Activated CD8-positive, alpha-beta T cell treated with anti-CD3 and anti-CD28 coated beads for 36 hours (primary cell): Measurements from ENCODE around the gene CUL3. TPM values are rescaled to one million over a fixed set of nuclear protein-coding genes. Genes with fewer than 3 reads are reported as not detected.

Experiments used
- ATAC-seq: fragments of 200-7000 bp; cut with Tn5 transposase; one replicate; pipeline ENCODE4 v1.10.0; 2021; ENCODE audit warnings: mild to moderate bottlenecking, moderate library complexity
- CTCF ChIA-PET: fragments of 350-600 bp; sonication (Branson Sonifier 250); formaldehyde crosslinking; loops from one replicate; lab custom pipeline; 2021; ENCODE audit warnings: antibody characterized with exemption; lab: Charles Lee
- POLR2A ChIA-PET: fragments of 350-600 bp; sonication (Branson Sonifier 250); formaldehyde crosslinking; loops from one replicate; lab custom pipeline; 2021; ENCODE audit warnings: antibody characterized with exemption; lab: Charles Lee
- DNase-seq: peaks from one replicate; pipeline ENCODE4 v3.0.0-alpha.2; 2020
- H3K27ac Mint-ChIP-seq: one replicate; pipeline ENCODE4 v1.8.0; 2021; ENCODE audit warnings: mild to moderate bottlenecking, mixed read lengths
- H3K27me3 Mint-ChIP-seq: one replicate; pipeline ENCODE4 v1.8.0; 2021; ENCODE audit warnings: mixed read lengths
- H3K36me3 Mint-ChIP-seq: one replicate; pipeline ENCODE4 v1.8.0; 2021; ENCODE audit warnings: low read depth, mixed read lengths
- H3K4me1 Mint-ChIP-seq: one replicate; pipeline ENCODE4 v1.8.0; 2021; ENCODE audit warnings: low read depth, mixed read lengths
- H3K4me3 Mint-ChIP-seq: one replicate; pipeline ENCODE4 v1.8.0; 2021; ENCODE audit warnings: mild to moderate bottlenecking, moderate library complexity, mixed read lengths
- H3K9me3 Mint-ChIP-seq: one replicate; pipeline ENCODE4 v1.8.0; 2021; ENCODE audit warnings: mixed read lengths
- CTCF ChIP-seq: fragments of 200-600 bp; IDR thresholded peaks from one replicate; pipeline ENCODE4 v1.8.0; 2022; ENCODE audit warnings: antibody characterized with exemption, mild to moderate bottlenecking
- intact Hi-C: fragments of 100-400 bp; cut with micrococcal nuclease; formaldehyde crosslinking; loops from one replicate; pipeline ENCODE4 v1.10.0; 2022
- total RNA-seq, 2 experiments: library from RNA; stranded (reverse); gene quantifications; one replicate each; pipeline ENCODE4 v1.2.3, GENCODE V29; 2021

Gene CUL3
- total RNA-seq, 2 experiments from 2014 or later = 75.0 to 76.7 TPM

- CTCF ChIA-PET = interaction anchor here (1.2 kb wide), 1 partner anchor 23 kb away, joined by 3 read pairs; no protein-coding TSS in a partner anchor
- Mint-ChIP-seq H3K9me3 (no peaks in the 10 kb centered on the region), H3K36me3 (peaks cover 26% of the 10 kb centered on the region), H3K4me3 (no peak overlapping the region), H3K4me1 (no peaks in the 10 kb centered on the region), H3K27ac (no peak overlapping the region), H3K27me3 (no peaks in the 10 kb centered on the region)
- no peak for DNase-seq
- POLR2A ChIA-PET = no interaction called here
- intact Hi-C loops = no loop called here
- no peak for ATAC-seq
- no peak for TF ChIP-seq CTCF
These were observed 112.3 kb downstream of the CUL3 start for GRCh38 chr2:224472827-224473226.

- ATAC-seq = no peak
- H3K4me3 Mint-ChIP-seq = no peak overlapping the region
- H3K27me3 Mint-ChIP-seq = no peaks in the 10 kb centered on the region
- H3K36me3 Mint-ChIP-seq = peaks cover 21% of the 10 kb centered on the region
- ChIA-PET CTCF (interaction anchor here (1.2 kb wide), 1 partner anchor 22 kb away, joined by 3 read pairs; no protein-coding TSS in a partner anchor), POLR2A (no interaction called here)
- intact Hi-C loops = no loop called here
- DNase-seq = no peak
- H3K27ac Mint-ChIP-seq = no peak overlapping the region
- TF ChIP-seq CTCF = no peak
- H3K9me3 Mint-ChIP-seq = no peaks in the 10 kb centered on the region
- no peaks in the 10 kb centered on the region for H3K4me1 Mint-ChIP-seq
These were observed 113.0 kb downstream of the CUL3 start for GRCh38 chr2:224472137-224472536.

GRCh38 chr2:224469374-224469964 is 115.7 kb downstream of the CUL3 start:
- Mint-ChIP-seq H3K4me1 (no peaks in the 10 kb centered on the region), H3K27me3 (no peaks in the 10 kb centered on the region), H3K36me3 (peaks cover 5% of the 10 kb centered on the region), H3K9me3 (no peaks in the 10 kb centered on the region), H3K4me3 (no peak overlapping the region), H3K27ac (no peak overlapping the region)
- DNase-seq (no peak), ATAC-seq (no peak)
- CTCF ChIA-PET = interaction anchor here (1.0 kb wide), 1 partner anchor 181 kb away, joined by 5 read pairs; no protein-coding TSS in a partner anchor
- no peak for TF ChIP-seq CTCF
- intact Hi-C loops = no loop called here
- POLR2A ChIA-PET = no interaction called here

GRCh38 chr2:224466304-224466895 is 118.8 kb downstream of the CUL3 start:
- Mint-ChIP-seq H3K36me3 (no peaks in the 10 kb centered on the region), H3K9me3 (peaks cover 1% of the 10 kb centered on the region), H3K27ac (no peak overlapping the region), H3K27me3 (no peaks in the 10 kb centered on the region), H3K4me1 (no peaks in the 10 kb centered on the region), H3K4me3 (no peak overlapping the region)
- no peak for TF ChIP-seq CTCF
- ChIA-PET POLR2A (no interaction called here), CTCF (no interaction called here)
- intact Hi-C loops = no loop called here
- DNase-seq (no peak), ATAC-seq (no peak)

- Mint-ChIP-seq H3K27ac (no peak overlapping the region), H3K4me1 (no peaks in the 10 kb centered on the region), H3K4me3 (no peak overlapping the region), H3K36me3 (no peaks in the 10 kb centered on the region), H3K9me3 (peaks cover 1% of the 10 kb centered on the region), H3K27me3 (peaks cover 14% of the 10 kb centered on the region)
- DNase-seq (no peak), ATAC-seq (no peak)
- ChIA-PET CTCF (interaction anchor here (0.6 kb wide), 1 partner anchor 531 kb away, joined by 3 read pairs; no protein-coding TSS in a partner anchor), POLR2A (no interaction called here)
- intact Hi-C loops = no loop called here
- no peak for TF ChIP-seq CTCF
These were observed 123.8 kb downstream of the CUL3 start for GRCh38 chr2:224461391-224461790.
